ENCODE measurements around the gene DAB1. TPM values are rescaled to one million over a fixed set of nuclear protein-coding genes. Genes with fewer than 3 reads are reported as not detected.

DAB1 gene
- total RNA-seq, 2 donors from 2014 or later = not detected

DNA sequence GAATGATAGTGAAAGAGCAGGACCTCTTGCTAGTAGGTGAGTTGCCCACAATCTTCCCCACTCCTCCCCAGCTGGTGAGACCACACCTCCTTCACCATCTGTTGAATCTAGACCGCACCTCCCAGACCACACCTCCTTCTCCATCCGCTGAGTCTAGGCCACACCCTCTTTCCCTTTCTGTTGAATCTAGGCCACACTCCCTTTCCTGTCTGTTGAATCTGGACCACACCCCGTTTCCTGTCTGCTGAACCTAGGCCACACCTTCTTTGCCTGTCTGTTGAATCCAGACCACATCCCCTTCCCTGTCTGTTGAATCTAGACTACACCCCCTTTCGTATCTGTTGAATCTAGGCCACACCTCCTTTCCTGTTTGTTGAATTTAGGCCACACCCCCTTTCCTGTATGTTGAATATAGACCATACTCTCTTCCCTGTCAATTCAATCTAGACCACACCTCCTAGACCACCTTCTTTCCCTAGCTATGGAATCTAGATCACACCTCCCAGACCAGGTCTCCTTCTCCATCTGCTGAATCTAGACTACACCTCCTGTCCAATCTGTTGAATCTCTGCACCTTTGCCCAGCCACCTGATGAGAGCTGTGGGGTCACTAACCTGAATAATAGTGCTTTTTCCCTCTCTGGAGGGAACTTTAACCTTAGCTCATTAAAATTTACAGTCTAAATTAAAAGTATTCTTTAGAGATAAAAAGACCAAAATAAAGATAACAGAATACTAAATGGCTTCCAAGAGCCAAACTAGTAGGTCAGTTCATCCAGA, 116.3 kb downstream of the DAB1 start:
- Histone ChIP-seq H3K27me3 (replicated peaks; ENCODE audit: insufficient read depth) (no peaks in the 10 kb centered on the region), H3K4me3 (no peak overlapping the region), H3K4me1 (ENCODE audit: control insufficient read depth in 1 of 2, low read depth in 2 of 2) (no peaks in the 10 kb centered on the region), H3K36me3 (no peaks in the 10 kb centered on the region), H3K27ac (no peak overlapping the region), H3K9me3 (no peaks in the 10 kb centered on the region)
- DNase-seq (ENCODE audit: low spot score) (no peak), ATAC-seq (ENCODE audit: insufficient number of reproducible peaks, low FRiP score, low read depth) (no peak)
- TF ChIP-seq, protein P1, sequence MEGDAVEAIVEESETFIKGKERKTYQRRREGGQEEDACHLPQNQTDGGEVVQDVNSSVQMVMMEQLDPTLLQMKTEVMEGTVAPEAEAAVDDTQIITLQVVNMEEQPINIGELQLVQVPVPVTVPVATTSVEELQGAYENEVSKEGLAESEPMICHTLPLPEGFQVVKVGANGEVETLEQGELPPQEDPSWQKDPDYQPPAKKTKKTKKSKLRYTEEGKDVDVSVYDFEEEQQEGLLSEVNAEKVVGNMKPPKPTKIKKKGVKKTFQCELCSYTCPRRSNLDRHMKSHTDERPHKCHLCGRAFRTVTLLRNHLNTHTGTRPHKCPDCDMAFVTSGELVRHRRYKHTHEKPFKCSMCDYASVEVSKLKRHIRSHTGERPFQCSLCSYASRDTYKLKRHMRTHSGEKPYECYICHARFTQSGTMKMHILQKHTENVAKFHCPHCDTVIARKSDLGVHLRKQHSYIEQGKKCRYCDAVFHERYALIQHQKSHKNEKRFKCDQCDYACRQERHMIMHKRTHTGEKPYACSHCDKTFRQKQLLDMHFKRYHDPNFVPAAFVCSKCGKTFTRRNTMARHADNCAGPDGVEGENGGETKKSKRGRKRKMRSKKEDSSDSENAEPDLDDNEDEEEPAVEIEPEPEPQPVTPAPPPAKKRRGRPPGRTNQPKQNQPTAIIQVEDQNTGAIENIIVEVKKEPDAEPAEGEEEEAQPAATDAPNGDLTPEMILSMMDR (IDR thresholded peaks at IDR 0.05) = no peak

DNA sequence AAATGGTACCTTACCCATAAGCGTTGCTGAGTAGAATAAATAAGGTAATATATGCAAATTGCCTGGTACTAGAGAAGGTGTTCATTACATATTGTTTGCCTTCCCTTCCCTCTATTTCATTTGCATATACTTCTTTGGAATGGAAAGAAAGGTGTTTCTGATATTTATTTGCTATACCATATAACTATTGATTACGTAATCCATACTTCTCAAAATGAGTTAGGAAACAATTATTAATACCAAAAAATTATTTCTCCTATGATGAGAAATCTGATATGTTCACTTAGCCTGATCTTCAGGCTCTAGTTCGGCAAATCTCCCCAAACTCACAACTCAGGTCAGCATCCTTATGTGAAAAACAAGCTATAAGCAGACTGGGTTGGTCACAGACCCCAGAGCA, 119.3 kb downstream of the DAB1 start:
- H3K4me3 ChIP-seq = no peak overlapping the region
- no peak for DNase-seq (ENCODE audit: low spot score)
- H3K27me3 ChIP-seq (replicated peaks; ENCODE audit: insufficient read depth) = no peaks in the 10 kb centered on the region
- no peaks in the 10 kb centered on the region for H3K4me1 ChIP-seq (ENCODE audit: control insufficient read depth in 1 of 2, low read depth in 2 of 2)
- H3K27ac ChIP-seq = no peak overlapping the region
- no peak for ATAC-seq (ENCODE audit: insufficient number of reproducible peaks, low FRiP score, low read depth)
- TF ChIP-seq, protein P1 (IDR thresholded peaks at IDR 0.05) = no peak
- no peaks in the 10 kb centered on the region for H3K9me3 ChIP-seq
- no peaks in the 10 kb centered on the region for H3K36me3 ChIP-seq

DNA sequence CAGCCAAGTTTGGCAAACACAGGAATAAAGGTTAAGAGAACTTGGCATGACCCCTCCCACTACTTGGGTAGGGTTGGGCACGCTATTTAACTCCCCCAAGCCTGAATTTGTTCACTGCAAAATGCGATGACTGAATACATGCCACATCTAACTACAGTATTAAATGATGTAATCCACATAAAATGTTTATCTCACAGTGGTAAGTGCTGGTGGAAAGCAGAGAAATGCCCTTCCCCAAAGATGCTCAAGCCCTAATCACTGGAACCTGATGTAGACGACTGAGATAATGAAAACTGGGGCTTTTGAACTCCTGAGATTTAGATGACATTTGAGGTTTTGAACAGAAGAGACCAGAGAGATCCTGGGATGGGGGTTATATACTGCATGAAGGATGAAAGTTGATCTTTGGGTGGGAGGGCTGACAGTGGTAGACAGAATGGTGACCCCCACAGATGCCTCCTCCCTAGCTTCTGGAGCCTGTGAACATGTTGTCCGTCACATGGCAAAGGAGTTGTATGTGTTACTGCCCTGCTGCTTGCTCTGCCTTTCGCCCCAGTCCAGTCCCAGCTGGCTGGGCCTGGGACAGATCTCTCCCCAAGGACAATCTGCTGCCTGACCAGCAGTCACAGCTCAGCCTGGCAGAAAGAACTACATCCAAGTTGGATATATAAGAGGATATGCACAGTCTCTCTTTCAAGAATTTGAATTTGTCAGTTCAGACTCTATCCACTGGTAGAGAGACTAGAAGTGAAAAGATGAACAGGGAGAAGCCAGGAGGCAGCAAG, 120.9 kb downstream of the DAB1 start:
- no peak overlapping the region for H3K4me3 ChIP-seq
- H3K27me3 ChIP-seq (replicated peaks; ENCODE audit: insufficient read depth) = no peaks in the 10 kb centered on the region
- ATAC-seq (ENCODE audit: insufficient number of reproducible peaks, low FRiP score, low read depth) (no peak), DNase-seq (ENCODE audit: low spot score) (no peak)
- H3K36me3 ChIP-seq = no peaks in the 10 kb centered on the region
- no peak overlapping the region for H3K27ac ChIP-seq
- H3K9me3 ChIP-seq = no peaks in the 10 kb centered on the region
- TF ChIP-seq, protein P1 (IDR thresholded peaks at IDR 0.05) = no peak
- H3K4me1 ChIP-seq (ENCODE audit: control insufficient read depth in 1 of 2, low read depth in 2 of 2) = no peaks in the 10 kb centered on the region

DNA sequence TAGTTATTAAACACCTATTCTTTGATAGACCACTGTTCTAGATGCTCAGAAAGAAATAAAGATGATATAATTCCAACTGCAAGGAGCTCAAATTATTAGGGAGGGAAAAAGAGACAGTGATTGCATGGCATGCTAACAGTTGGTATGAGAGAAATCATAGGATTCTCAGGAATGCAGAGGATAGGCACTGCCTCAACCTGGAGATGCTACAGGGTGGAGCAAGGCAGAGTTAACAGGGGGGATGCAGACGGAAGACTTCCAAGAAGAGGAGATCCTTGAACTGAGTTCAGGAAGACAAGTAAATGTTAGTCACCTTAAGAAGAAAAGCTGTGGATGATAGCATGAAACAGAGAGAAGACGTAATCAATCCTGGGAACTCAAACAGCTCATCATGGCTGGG, 123.7 kb downstream of the DAB1 start:
- Histone ChIP-seq H3K4me3 (no peak overlapping the region), H3K27ac (no peak overlapping the region), H3K27me3 (replicated peaks; ENCODE audit: insufficient read depth) (no peaks in the 10 kb centered on the region), H3K4me1 (ENCODE audit: control insufficient read depth in 1 of 2, low read depth in 2 of 2) (no peaks in the 10 kb centered on the region), H3K36me3 (no peaks in the 10 kb centered on the region), H3K9me3 (no peaks in the 10 kb centered on the region)
- DNase-seq (ENCODE audit: low spot score) = no peak
- TF ChIP-seq, protein P1 (IDR thresholded peaks at IDR 0.05) = no peak
- no peak for ATAC-seq (ENCODE audit: insufficient number of reproducible peaks, low FRiP score, low read depth)

DNA sequence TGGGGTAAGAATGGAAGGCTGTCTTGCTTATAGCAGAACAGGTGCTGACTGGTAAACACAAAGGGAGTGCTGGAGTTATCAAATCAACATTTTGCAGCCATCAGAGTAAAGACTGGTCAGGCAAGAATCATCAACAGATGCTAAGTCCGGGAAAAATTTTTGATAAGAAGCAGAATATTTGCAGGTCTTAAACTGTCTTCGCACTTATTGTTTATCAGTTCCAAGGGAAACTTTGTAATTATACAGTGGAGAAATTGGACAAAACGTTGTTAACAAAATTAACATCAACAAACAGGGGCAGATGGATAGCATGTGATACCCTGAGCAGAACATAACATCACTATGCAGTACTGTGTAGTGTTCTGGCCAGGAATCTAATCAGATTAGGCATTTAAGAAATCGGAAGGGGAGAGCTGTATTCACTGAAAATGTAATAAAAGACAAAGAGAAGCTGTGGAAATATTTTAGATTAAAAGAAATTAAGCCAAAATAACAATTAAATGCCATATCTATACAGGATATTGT, 127.1 kb downstream of the DAB1 start:
- Histone ChIP-seq H3K9me3 (no peaks in the 10 kb centered on the region), H3K27me3 (replicated peaks; ENCODE audit: insufficient read depth) (no peaks in the 10 kb centered on the region), H3K36me3 (no peaks in the 10 kb centered on the region), H3K27ac (no peak overlapping the region), H3K4me3 (no peak overlapping the region), H3K4me1 (ENCODE audit: control insufficient read depth in 1 of 2, low read depth in 2 of 2) (no peaks in the 10 kb centered on the region)
- DNase-seq (ENCODE audit: low spot score) = no peak
- TF ChIP-seq, protein P1 (IDR thresholded peaks at IDR 0.05) = no peak
- ATAC-seq (ENCODE audit: insufficient number of reproducible peaks, low FRiP score, low read depth) = no peak
